MM.1S (cell line): ENCODE results near the gene SPATS2.

Experiments
- DNase-seq: peaks from one replicate; pipeline ENCODE4 v3.0.0-alpha.2; 2015
- H2AFZ ChIP-seq: fragments of 300-600 bp; sonication (generic); 2 replicates; pipeline ENCODE4 v1.6.0; 2016; ENCODE audit warnings: antibody characterized with exemption, low read length
- H3F3A ChIP-seq: fragments of 300-600 bp; sonication (generic); 2 replicates; pipeline ENCODE4 v1.6.1; 2016; ENCODE audit warnings: mild to moderate bottlenecking, antibody characterized with exemption, low read length, moderate library complexity, mixed read lengths; ENCODE audit not compliant: insufficient read depth
- H3K27ac ChIP-seq: fragments of 300-600 bp; sonication (generic); 2 replicates; pipeline ENCODE4 v1.5.1; 2016; ENCODE audit warnings: mild to moderate bottlenecking, low read length
- H3K27me3 ChIP-seq: fragments of 300-600 bp; sonication (generic); replicated peaks from 2 replicates; pipeline ENCODE4 v1.6.0; 2016; ENCODE audit warnings: low read length; ENCODE audit not compliant: insufficient read depth
- H3K36me3 ChIP-seq: fragments of 300-600 bp; sonication (generic); replicated peaks from 2 replicates; pipeline ENCODE4 v1.6.1; 2016; ENCODE audit warnings: mild to moderate bottlenecking, low read length, mixed read lengths; ENCODE audit not compliant: insufficient read depth
- H3K4me1 ChIP-seq: fragments of 300-600 bp; sonication (generic); 2 replicates; pipeline ENCODE4 v1.6.1; 2016; ENCODE audit warnings: low read length, mixed read lengths
- H3K4me2 ChIP-seq: fragments of 300-600 bp; sonication (generic); 2 replicates; pipeline ENCODE4 v1.6.0; 2016; ENCODE audit warnings: low read depth, low read length
- H3K4me3 ChIP-seq: fragments of 300-600 bp; sonication (generic); 2 replicates; pipeline ENCODE4 v1.5.1; 2016; ENCODE audit warnings: low read length, mixed read lengths
- H3K79me2 ChIP-seq: fragments of 300-600 bp; sonication (generic); 2 replicates; pipeline ENCODE4 v1.6.1; 2016; ENCODE audit warnings: mixed run types, low read length, mixed read lengths
- H3K9ac ChIP-seq: fragments of 300-600 bp; sonication (generic); 2 replicates; pipeline ENCODE4 v1.6.1; 2016; ENCODE audit warnings: low read length, mixed read lengths
- H3K9me2 ChIP-seq: fragments of 300-600 bp; sonication (generic); replicated peaks from 2 replicates; pipeline ENCODE4 v1.6.1; 2016; ENCODE audit warnings: mild to moderate bottlenecking, low read length, mixed read lengths; ENCODE audit not compliant: insufficient read depth
- H3K9me3 ChIP-seq: fragments of 300-600 bp; sonication (generic); replicated peaks from 2 replicates; pipeline ENCODE4 v1.6.1; 2016; ENCODE audit warnings: mild to moderate bottlenecking, low read length, mixed read lengths; ENCODE audit not compliant: insufficient read depth
- H4K20me1 ChIP-seq: fragments of 300-600 bp; sonication (generic); 2 replicates; pipeline ENCODE4 v1.6.1; 2016; ENCODE audit warnings: mild to moderate bottlenecking, low read length, moderate library complexity, mixed read lengths; ENCODE audit not compliant: insufficient read depth
- CTCF ChIP-seq: fragments of 300-600 bp; sonication (generic); IDR thresholded peaks from 2 replicates; pipeline ENCODE4 v1.5.1; 2016; ENCODE audit warnings: antibody characterized with exemption, low read length, mixed read lengths
- EZH2 ChIP-seq: fragments of 300-600 bp; sonication (generic); optimal IDR thresholded peaks from 2 replicates; pipeline ENCODE3; 2017; ENCODE audit warnings: low read depth, mild to moderate bottlenecking, antibody characterized with exemption, low read length, mixed read lengths
- EZH2phosphoT487 ChIP-seq: fragments of 300-600 bp; sonication (generic); IDR thresholded peaks from 2 replicates; pipeline ENCODE4 v1.6.1; 2018; ENCODE audit warnings: antibody characterized with exemption, low read length

Gene SPATS2

DNA sequence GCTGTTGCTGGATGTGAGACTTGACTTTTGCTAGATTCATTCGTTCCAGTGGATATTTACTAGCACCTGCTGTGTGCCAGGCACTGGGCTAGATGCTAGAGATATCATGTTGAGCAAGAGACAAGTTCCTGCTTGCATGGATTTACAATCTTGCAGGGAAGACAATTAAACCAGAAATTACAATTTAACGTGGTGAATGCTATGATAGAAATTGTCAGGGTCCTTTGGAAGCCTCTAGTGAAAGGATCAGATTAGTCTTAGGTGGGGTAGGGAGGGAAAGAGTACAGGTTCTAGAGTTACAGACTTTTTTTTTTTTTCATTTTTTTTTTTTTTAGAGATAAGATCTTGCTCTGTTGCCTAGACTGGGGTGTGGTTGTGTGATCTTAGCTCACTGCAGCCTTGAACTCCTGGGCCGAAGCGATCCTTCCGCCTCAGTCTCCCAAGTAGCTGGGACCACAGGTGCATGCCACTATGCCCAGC lies 36.7 kb downstream of the SPATS2 start:
- H2AFZ ChIP-seq = no peak overlapping the region
- H3K4me2 ChIP-seq = no peak overlapping the region
- H3K9ac ChIP-seq = no peak overlapping the region
- peaks cover 97% of the 10 kb centered on the region for H3K79me2 ChIP-seq
- no peak for TF ChIP-seq CTCF
- no peak for TF ChIP-seq EZH2phosphoT487
- TF ChIP-seq EZH2 = no peak
- no peaks in the 10 kb centered on the region for H3K9me3 ChIP-seq
- H3K27me3 ChIP-seq = no peaks in the 10 kb centered on the region
- no peaks in the 10 kb centered on the region for H3F3A ChIP-seq
- H3K9me2 ChIP-seq = no peaks in the 10 kb centered on the region
- no peaks in the 10 kb centered on the region for H3K4me1 ChIP-seq
- H3K4me3 ChIP-seq = no peak overlapping the region
- no peak overlapping the region for H3K27ac ChIP-seq
- peaks cover 34% of the 10 kb centered on the region for H4K20me1 ChIP-seq
- no peak for DNase-seq
- H3K36me3 ChIP-seq = no peaks in the 10 kb centered on the region; the same call in 1 of the 2 replicates

GRCh38 chr12:49404956-49405355 lies 37.7 kb downstream of the SPATS2 start:
- H3F3A ChIP-seq = no peaks in the 10 kb centered on the region
- no peak overlapping the region for H3K9ac ChIP-seq
- H2AFZ ChIP-seq = no peak overlapping the region
- H3K9me3 ChIP-seq = no peaks in the 10 kb centered on the region
- H3K9me2 ChIP-seq = no peaks in the 10 kb centered on the region
- H4K20me1 ChIP-seq = peaks cover 27% of the 10 kb centered on the region
- H3K4me1 ChIP-seq = no peaks in the 10 kb centered on the region
- H3K36me3 ChIP-seq = no peaks in the 10 kb centered on the region; the same call in 1 of the 2 replicates
- H3K27ac ChIP-seq = no peak overlapping the region
- H3K27me3 ChIP-seq = no peaks in the 10 kb centered on the region
- DNase-seq = no peak
- H3K4me2 ChIP-seq = no peak overlapping the region
- TF ChIP-seq EZH2 (no peak), EZH2phosphoT487 (no peak), CTCF (no peak)
- H3K79me2 ChIP-seq = peaks cover 96% of the 10 kb centered on the region
- no peak overlapping the region for H3K4me3 ChIP-seq

- no peaks in the 10 kb centered on the region for H3K9me2 ChIP-seq
- H4K20me1 ChIP-seq = peaks cover 6% of the 10 kb centered on the region; the same call in 1 of the 2 replicates
- no peaks in the 10 kb centered on the region for H3K27me3 ChIP-seq
- H3K36me3 ChIP-seq = no peaks in the 10 kb centered on the region; the same call in 1 of the 2 replicates
- no peak overlapping the region for H3K9ac ChIP-seq
- H3K27ac ChIP-seq = no peak overlapping the region
- H2AFZ ChIP-seq = no peak overlapping the region
- no peak for DNase-seq
- no peak overlapping the region for H3K4me2 ChIP-seq
- no peaks in the 10 kb centered on the region for H3K9me3 ChIP-seq
- no peaks in the 10 kb centered on the region for H3K4me1 ChIP-seq
- no peak overlapping the region for H3K4me3 ChIP-seq
- H3F3A ChIP-seq = no peaks in the 10 kb centered on the region
- TF ChIP-seq EZH2phosphoT487 = no peak
- no peak for TF ChIP-seq CTCF
- TF ChIP-seq EZH2 = no peak
- peaks cover 93% of the 10 kb centered on the region for H3K79me2 ChIP-seq
Measured at GRCh38 chr12:49410818-49411217, 43.6 kb downstream of the SPATS2 start.
